ENCODE data around the gene MRPS5. TPM values are rescaled to one million over a fixed set of nuclear protein-coding genes. Genes with fewer than 3 reads are reported as not detected.

MRPS5 gene
- total RNA-seq, 1 donor from 2014 or later = 55.0 TPM

GRCh38 chr2:95138702-95139101, 17.1 kb upstream of the MRPS5 start:
- Histone ChIP-seq H3K9me3 (no peaks in the 10 kb centered on the region), H3K36me3 (peaks cover 0 to 3% of the 10 kb centered on the region in 2 donors), H3K4me1 (no peaks in the 10 kb centered on the region), H3K27me3 (no peaks in the 10 kb centered on the region), H3K27ac (no peak overlapping the region), H3K4me3 (no peak overlapping the region)
- no peak for DNase-seq (ENCODE audit: extremely low spot score in 2 of 2)
- intact Hi-C loops (cut with DNase I) = no loop called here
- no peak for TF ChIP-seq CTCF (IDR thresholded peaks at IDR 0.05)

- Histone ChIP-seq H3K4me1 (peaks cover 31% of the 10 kb centered on the region), H3K27me3 (no peaks in the 10 kb centered on the region), H3K4me3 (peak overlapping the region; percentile 88 to 94), H3K9me3 (no peaks in the 10 kb centered on the region), H3K36me3 (no peaks in the 10 kb centered on the region), H3K27ac (peak overlapping the region; percentile 80)
- TF ChIP-seq POLR2AphosphoS5 (IDR thresholded peaks at IDR 0.05; ENCODE audit: insufficient read depth in 1 of 2, low read depth in 1 of 2) (no peak), CTCF (IDR thresholded peaks at IDR 0.05) (no peak), POLR2A (IDR thresholded peaks at IDR 0.05) (no peak)
- DNase-seq (ENCODE audit: extremely low spot score in 2 of 2) = no peak
- intact Hi-C loops (cut with DNase I) = loop anchor here (5.0 kb wide), 1 partner anchor 40 kb away; no protein-coding TSS in a partner anchor
These were observed 566 bp upstream of the MRPS5 start for GRCh38 chr2:95122197-95122551.

- DNase-seq (ENCODE audit: extremely low spot score in 2 of 2) = no peak
- no peaks in the 10 kb centered on the region for H3K36me3 ChIP-seq
- intact Hi-C loops (cut with DNase I) = loop anchor here (5.0 kb wide), 1 partner anchor 41 kb away; no protein-coding TSS in a partner anchor
- H3K4me3 ChIP-seq = peak overlapping the region; percentile 88 to 94
- H3K9me3 ChIP-seq = no peaks in the 10 kb centered on the region
- peaks cover 31% of the 10 kb centered on the region for H3K4me1 ChIP-seq
- TF ChIP-seq CTCF (IDR thresholded peaks at IDR 0.05) = no peak
- TF ChIP-seq POLR2AphosphoS5 (IDR thresholded peaks at IDR 0.05; ENCODE audit: insufficient read depth in 1 of 2, low read depth in 1 of 2) = no peak
- TF ChIP-seq POLR2A (IDR thresholded peaks at IDR 0.05) = no peak
- H3K27me3 ChIP-seq = no peaks in the 10 kb centered on the region
- peak overlapping the region; percentile 80 for H3K27ac ChIP-seq
These were observed 558 bp downstream of the MRPS5 start for GRCh38 chr2:95121093-95121406.

- Histone ChIP-seq H3K4me1 (peaks cover 31% of the 10 kb centered on the region), H3K9me3 (no peaks in the 10 kb centered on the region), H3K36me3 (peaks cover 0 to 39% of the 10 kb centered on the region in 2 donors), H3K27me3 (no peaks in the 10 kb centered on the region), H3K4me3 (no peak overlapping the region), H3K27ac (no peak overlapping the region)
- DNase-seq (ENCODE audit: extremely low spot score in 2 of 2) = no peak
- intact Hi-C loops (cut with DNase I) = no loop called here
- TF ChIP-seq CTCF (IDR thresholded peaks at IDR 0.05) (peak; percentile 27 to 38 (median 37)), POLR2AphosphoS5 (IDR thresholded peaks at IDR 0.05; ENCODE audit: insufficient read depth in 1 of 2, low read depth in 1 of 2) (no peak)
These were observed 6.2 kb downstream of the MRPS5 start for GRCh38 chr2:95115418-95115817.

GRCh38 chr2:95113464-95113863, 8.1 kb downstream of the MRPS5 start:
- intact Hi-C loops (cut with DNase I) = no loop called here
- H3K27me3 ChIP-seq = no peaks in the 10 kb centered on the region
- DNase-seq (ENCODE audit: extremely low spot score in 2 of 2) = no peak
- TF ChIP-seq POLR2AphosphoS5 (IDR thresholded peaks at IDR 0.05; ENCODE audit: insufficient read depth in 1 of 2, low read depth in 1 of 2) (no peak), POLR2A (IDR thresholded peaks at IDR 0.05) (no peak), CTCF (IDR thresholded peaks at IDR 0.05) (no peak)
- H3K36me3 ChIP-seq = peaks cover 0 to 59% of the 10 kb centered on the region in 2 donors
- H3K9me3 ChIP-seq = no peaks in the 10 kb centered on the region
- H3K4me1 ChIP-seq = peaks cover 15% of the 10 kb centered on the region
- no peak overlapping the region for H3K27ac ChIP-seq
- no peak overlapping the region for H3K4me3 ChIP-seq

Data from vagina (tissue), 2 donors.